Lower leg skin (tissue), 4 donors: ENCODE measurements around the gene SPATA9. TPM values are rescaled to one million over a fixed set of nuclear protein-coding genes. Genes with fewer than 3 reads are reported as not detected.

ENCODE experiments used
- DNase-seq, 2 donors: peaks; one replicate each; pipeline ENCODE4 v3.0.0-alpha.2; 2019; ENCODE audit warnings: low spot score in 2 of 2
- H3K4me3 ChIP-seq: fragments of 200-600 bp; sonication (generic); 2 replicates; pipeline ENCODE4 v1.5.1; 2017; ENCODE audit warnings: mild to moderate bottlenecking, low read depth; ENCODE audit not compliant: poor library complexity, severe bottlenecking
- POLR2A ChIP-seq, 2 donors: fragments of 450-650 bp; IDR thresholded peaks; one replicate each; pipeline ENCODE4 v1.6.1; 2016 to 2017; ENCODE audit warnings: antibody characterized with exemption in 2 of 2, mild to moderate bottlenecking in 1 of 2, moderate library complexity in 1 of 2
- WGBS, 2 donors: methylation state at CpG; one replicate each; pipeline ENCODE4 v1.1.5; 2018; 5-methylcytosine and 5-hydroxymethylcytosine counted together
- intact Hi-C: fragments of 100-400 bp; cut with DNase I; formaldehyde crosslinking; loops from one replicate; pipeline ENCODE4 v1.15.0; 2023; ENCODE audit warnings: low total_unique reads
- total RNA-seq, 4 donors: library from RNA; depleted of rRNA; stranded (reverse); fragments of >200 nt; gene quantifications; one replicate each; pipeline ENCODE4 v1.1.0, GENCODE V29; 2016
- TF ChIP-seq, protein P1 (sequence below), 3 donors: fragments of 450-650 bp; IDR thresholded peaks; one replicate each; pipeline ENCODE4 v1.5.1; 2016; ENCODE audit warnings: antibody characterized with exemption in 3 of 3, mild to moderate bottlenecking in 3 of 3, moderate library complexity in 2 of 3

SPATA9 gene
- total RNA-seq, 4 donors from 2014 or later, result 0.99 TPM; not detected in 3

DNA sequence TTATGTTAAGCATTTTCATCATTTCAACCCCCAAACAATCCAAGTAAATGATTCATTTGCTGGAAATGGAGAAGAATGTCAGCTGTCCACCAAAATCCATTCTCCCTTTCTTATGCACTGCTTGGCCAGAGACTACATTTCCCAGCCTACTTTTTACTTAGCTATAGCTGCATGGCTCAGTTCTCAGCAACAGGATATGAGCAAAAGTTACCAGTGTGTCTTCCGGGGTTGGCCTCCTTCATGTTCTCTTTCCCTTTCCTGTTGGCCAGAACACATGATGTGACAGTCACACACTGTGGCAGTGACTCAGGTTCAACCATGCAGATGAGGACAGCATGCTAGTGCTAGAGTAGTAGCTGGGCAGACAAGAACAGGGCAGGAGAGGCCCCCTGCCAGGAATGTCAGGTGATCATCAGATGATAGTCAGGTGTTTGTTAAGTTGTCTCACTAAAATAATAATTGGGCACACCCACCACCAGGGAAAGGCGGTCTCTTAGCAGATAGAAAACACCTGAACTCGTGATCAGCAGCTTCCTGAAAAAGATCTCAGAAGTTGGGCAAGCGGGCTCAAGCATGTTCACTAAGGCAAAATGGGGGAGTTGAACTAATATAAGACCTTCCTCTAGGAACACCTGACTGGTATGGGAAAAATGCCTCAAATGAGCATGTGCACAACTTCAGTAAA, 50.7 kb downstream of the SPATA9 start:
- intact Hi-C loops, result no loop called here
- 79 to 83% methylated on average over 4 of the region's 4 CpGs for WGBS, 2 donors
- H3K4me3 ChIP-seq, result no peak overlapping the region
- DNase-seq, result no peak
- TF ChIP-seq, protein P1, sequence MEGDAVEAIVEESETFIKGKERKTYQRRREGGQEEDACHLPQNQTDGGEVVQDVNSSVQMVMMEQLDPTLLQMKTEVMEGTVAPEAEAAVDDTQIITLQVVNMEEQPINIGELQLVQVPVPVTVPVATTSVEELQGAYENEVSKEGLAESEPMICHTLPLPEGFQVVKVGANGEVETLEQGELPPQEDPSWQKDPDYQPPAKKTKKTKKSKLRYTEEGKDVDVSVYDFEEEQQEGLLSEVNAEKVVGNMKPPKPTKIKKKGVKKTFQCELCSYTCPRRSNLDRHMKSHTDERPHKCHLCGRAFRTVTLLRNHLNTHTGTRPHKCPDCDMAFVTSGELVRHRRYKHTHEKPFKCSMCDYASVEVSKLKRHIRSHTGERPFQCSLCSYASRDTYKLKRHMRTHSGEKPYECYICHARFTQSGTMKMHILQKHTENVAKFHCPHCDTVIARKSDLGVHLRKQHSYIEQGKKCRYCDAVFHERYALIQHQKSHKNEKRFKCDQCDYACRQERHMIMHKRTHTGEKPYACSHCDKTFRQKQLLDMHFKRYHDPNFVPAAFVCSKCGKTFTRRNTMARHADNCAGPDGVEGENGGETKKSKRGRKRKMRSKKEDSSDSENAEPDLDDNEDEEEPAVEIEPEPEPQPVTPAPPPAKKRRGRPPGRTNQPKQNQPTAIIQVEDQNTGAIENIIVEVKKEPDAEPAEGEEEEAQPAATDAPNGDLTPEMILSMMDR (IDR thresholded peaks at IDR 0.05), result no peak
- no peak for TF ChIP-seq POLR2A (IDR thresholded peaks at IDR 0.05)

DNA sequence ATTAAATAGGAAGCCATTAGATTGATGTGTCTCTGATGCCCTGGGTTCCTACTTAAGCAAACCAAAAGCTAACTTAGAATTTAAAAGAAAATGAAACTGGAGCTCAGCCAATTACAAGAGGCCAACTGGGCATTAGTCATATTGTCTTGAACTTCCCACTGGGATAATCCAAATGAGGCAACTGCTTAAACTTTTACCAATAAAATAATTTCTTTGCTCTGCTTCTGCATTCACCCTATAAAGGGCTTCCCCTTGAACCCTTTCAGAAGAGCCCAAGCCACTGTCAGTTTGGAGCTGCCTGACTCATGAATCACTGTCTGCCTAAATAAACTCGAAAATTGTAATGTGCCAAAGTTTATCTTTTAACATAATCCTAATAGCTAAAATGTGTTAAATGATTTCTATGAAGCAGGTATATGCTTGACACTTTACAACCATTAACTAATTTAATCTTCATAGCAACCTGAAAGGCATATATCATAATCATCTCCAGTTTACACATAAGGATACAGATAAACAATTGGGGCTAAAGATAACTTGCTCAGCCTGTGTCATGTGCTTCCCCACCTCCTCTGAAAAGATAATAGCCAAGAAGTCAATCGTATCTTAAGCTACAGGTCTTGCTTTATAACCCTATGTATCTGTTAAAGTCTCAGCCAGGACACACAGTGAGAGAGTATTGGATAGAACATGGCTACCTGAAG, 51.4 kb downstream of the SPATA9 start:
- no peak overlapping the region for H3K4me3 ChIP-seq
- 59 to 61% methylated on average over 2 of the region's 2 CpGs for WGBS, 2 donors
- DNase-seq, result no peak
- TF ChIP-seq POLR2A (IDR thresholded peaks at IDR 0.05), result no peak
- TF ChIP-seq, protein P1 (IDR thresholded peaks at IDR 0.05), result no peak
- intact Hi-C loops, result no loop called here

DNA sequence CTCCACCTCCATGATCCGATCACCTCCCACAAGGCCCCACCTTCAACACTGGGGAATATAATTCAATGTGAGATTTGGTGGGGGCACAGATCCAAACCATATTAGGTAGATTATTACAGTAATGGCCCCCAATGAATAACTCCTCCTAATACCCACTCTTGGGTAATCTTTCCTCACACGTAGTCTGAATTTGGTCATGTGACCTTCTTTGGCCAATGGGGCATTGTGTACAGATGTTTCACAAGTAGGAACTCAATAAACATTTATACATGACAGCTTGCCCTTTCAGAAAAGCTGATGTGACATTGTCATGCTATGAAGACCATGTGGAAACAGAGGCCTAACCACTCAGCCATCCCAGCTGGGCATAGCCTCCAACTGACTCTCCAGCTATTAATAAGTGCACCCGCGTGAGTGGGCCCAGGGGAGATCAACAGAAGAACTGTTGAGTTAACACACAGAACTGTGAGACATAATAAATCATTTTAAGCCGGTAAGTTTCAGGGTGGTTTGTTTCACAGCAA, 52.3 kb downstream of the SPATA9 start:
- no peak overlapping the region for H3K4me3 ChIP-seq
- intact Hi-C loops, result no loop called here
- no peak for DNase-seq
- TF ChIP-seq POLR2A (IDR thresholded peaks at IDR 0.05), result no peak
- TF ChIP-seq, protein P1 (IDR thresholded peaks at IDR 0.05), result no peak
- 91 to 95% methylated on average over 5 of the region's 5 CpGs for WGBS, 2 donors

DNA sequence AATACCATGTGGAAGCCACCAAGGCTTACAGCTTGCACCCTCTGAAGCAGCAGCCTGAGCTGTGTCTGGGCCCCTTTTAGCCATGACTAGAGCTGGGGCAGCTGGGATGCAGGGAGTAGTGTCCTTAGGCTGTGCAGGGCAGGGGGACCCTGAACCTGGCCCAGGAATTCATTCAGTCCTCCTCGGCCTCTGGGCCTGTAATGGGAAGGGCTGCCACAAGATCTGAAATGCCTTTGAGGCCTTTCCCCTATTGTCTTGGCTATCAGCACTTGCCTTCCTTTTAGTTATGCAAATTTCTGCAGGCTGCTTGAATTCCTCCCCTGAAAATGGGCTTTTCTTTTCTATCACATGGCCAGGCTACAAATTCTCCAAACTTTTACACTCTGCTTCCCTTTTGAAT, 53.9 kb downstream of the SPATA9 start:
- intact Hi-C loops, result no loop called here
- no peak for DNase-seq
- no peak overlapping the region for H3K4me3 ChIP-seq
- TF ChIP-seq POLR2A (IDR thresholded peaks at IDR 0.05), result no peak
- TF ChIP-seq, protein P1 (IDR thresholded peaks at IDR 0.05), result no peak
- WGBS, 2 donors, result 70 to 85% methylated on average over 1 of the region's 1 CpG

DNA sequence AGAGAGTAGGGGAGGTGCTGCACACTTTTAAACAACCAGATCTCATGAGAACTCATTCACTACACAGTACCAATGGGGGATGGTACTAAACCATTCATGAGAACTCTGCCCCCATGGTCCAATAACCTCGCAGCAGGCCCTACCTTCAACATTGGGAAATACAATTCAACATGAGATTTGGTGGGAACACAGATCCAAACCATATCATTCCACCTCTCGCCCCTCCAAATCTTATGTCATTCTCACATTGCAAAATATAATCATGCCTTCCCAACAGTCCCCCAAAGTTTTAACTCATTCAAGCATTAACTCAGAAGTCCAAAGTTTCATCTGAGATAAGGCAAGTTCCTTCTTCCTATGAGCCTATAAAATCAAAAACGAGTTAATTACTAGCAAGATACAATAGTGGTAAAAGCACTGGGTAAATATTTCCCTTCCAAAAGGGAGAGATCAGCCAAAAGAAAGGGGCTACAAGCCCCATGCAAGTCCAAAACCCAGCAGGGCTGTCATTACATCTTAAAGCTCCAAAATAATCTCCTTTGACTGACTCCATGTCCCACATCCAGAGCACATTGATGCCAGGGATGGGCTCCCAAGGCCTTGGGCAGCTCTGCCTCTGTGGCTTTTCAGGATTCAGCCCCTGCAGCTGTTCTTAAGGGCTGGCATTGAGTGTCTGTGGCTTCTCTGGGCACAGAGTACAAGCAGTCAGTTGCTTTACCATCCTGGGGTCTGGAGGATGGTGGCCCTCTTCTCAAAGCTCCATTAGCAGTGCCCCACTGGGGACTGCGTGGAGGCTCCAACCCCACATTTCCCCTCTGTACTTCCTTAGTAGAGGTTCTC, 54.6 kb downstream of the SPATA9 start:
- 82 to 92% methylated on average over 4 of the region's 4 CpGs for WGBS, 2 donors
- intact Hi-C loops, result no loop called here
- TF ChIP-seq POLR2A (IDR thresholded peaks at IDR 0.05), result no peak
- TF ChIP-seq, protein P1 (IDR thresholded peaks at IDR 0.05), result no peak
- no peak for DNase-seq
- no peak overlapping the region for H3K4me3 ChIP-seq
